Hematopoietic multipotent progenitor cell treated with erythropoietin and hydrocortisone succinate and interleukin-3 and kit ligand, for 8 days (in vitro differentiated cells): ENCODE data around the gene HMG20B.

Experiments
- DNase-seq: peaks from one replicate; pipeline ENCODE4 v3.0.0-alpha.2; 2015

Gene HMG20B

GRCh38 chr19:3585301-3586126 lies 12.8 kb downstream of the HMG20B start, which contains the start of gene GIPC3:
TSS of gene GIPC3 (plus strand) at chr19:3585478. CDS start at chr19:3585598, 120 bp downstream.
- DNase-seq: no peak

- no peak for DNase-seq
Measured at GRCh38 chr19:3586127-3586626, 13.4 kb downstream of the HMG20B start.

- DNase-seq: no peak
Measured at GRCh38 chr19:3586707-3587346, 14.1 kb downstream of the HMG20B start.

GRCh38 chr19:3589439-3589838 lies 16.7 kb downstream of the HMG20B start:
- no peak for DNase-seq

- no peak for DNase-seq
Measured at GRCh38 chr19:3589949-3590348, 17.2 kb downstream of the HMG20B start.

- no peak for DNase-seq
Measured at GRCh38 chr19:3590991-3591659, 18.4 kb downstream of the HMG20B start.

GRCh38 chr19:3591876-3592613 lies 19.3 kb downstream of the HMG20B start:
- DNase-seq: no peak

GRCh38 chr19:3593156-3593555 lies 20.4 kb downstream of the HMG20B start:
- no peak for DNase-seq

- DNase-seq: no peak
Measured at GRCh38 chr19:3595521-3596061, 22.8 kb downstream of the HMG20B start.

- no peak for DNase-seq
Measured at GRCh38 chr19:3599776-3600187, 27.0 kb downstream of the HMG20B start.

GRCh38 chr19:3601021-3601420 lies 28.3 kb downstream of the HMG20B start:
- DNase-seq: no peak

GRCh38 chr19:3603121-3603811 lies 30.5 kb downstream of the HMG20B start:
- no peak for DNase-seq

GRCh38 chr19:3604227-3604986 lies 31.7 kb downstream of the HMG20B start:
- DNase-seq: no peak

- no peak for DNase-seq
Measured at GRCh38 chr19:3604987-3605343, 32.2 kb downstream of the HMG20B start.

- no peak for DNase-seq
Measured at GRCh38 chr19:3605361-3605760, 32.6 kb downstream of the HMG20B start.

- DNase-seq: no peak
Measured at GRCh38 chr19:3605770-3606169, 33.0 kb downstream of the HMG20B start.

- no peak for DNase-seq
Measured at GRCh38 chr19:3606174-3606689, 33.5 kb downstream of the HMG20B start.

- DNase-seq: peak; percentile 36
Measured at GRCh38 chr19:3606690-3607289, 34.0 kb downstream of the HMG20B start, which contains the start of gene TBXA2R. TSS of gene TBXA2R (minus strand) at chr19:3606875. CDS start at chr19:3600634, 6,241 bp downstream.

- no peak for DNase-seq
Measured at GRCh38 chr19:3607303-3608078, 34.7 kb downstream of the HMG20B start.
